Smooth muscle cell (in vitro differentiated cells): ENCODE results near the gene STK40. TPM values are rescaled to one million over a fixed set of nuclear protein-coding genes. Genes with fewer than 3 reads are reported as not detected.

Source experiments
- DNase-seq: peaks from one replicate; lab custom pipeline; 2025; ENCODE audit not compliant: unreplicated experiment; lab: John Stamatoyannopoulos, UW
- H2AFZ ChIP-seq: fragments of 200-600 bp; sonication (generic); 2 replicates; pipeline ENCODE4 v1.6.0; 2016; ENCODE audit warnings: antibody characterized with exemption, low read depth, mild to moderate bottlenecking
- H3F3A ChIP-seq: fragments of 200-600 bp; sonication (generic); 2 replicates; pipeline ENCODE4 v1.6.0; 2017; ENCODE audit warnings: antibody characterized with exemption, low read depth
- H3K27ac ChIP-seq: fragments of 200-600 bp; sonication (generic); 2 replicates; pipeline ENCODE4 v1.5.1; 2016; ENCODE audit warnings: low read depth, mild to moderate bottlenecking
- H3K27me3 ChIP-seq: fragments of 200-600 bp; sonication (generic); 2 replicates; pipeline ENCODE4 v1.6.1; 2016; ENCODE audit warnings: low read depth, mild to moderate bottlenecking
- H3K36me3 ChIP-seq: fragments of 200-600 bp; sonication (generic); 2 replicates; pipeline ENCODE4 v1.5.1; 2016; ENCODE audit warnings: low read depth
- H3K4me1 ChIP-seq: fragments of 200-600 bp; sonication (generic); 2 replicates; pipeline ENCODE4 v1.5.1; 2016; ENCODE audit warnings: low read depth
- H3K4me2 ChIP-seq: fragments of 200-600 bp; sonication (generic); 2 replicates; pipeline ENCODE4 v1.6.0; 2016; ENCODE audit warnings: mild to moderate bottlenecking
- H3K4me3 ChIP-seq: fragments of 200-600 bp; sonication (generic); 2 replicates; pipeline ENCODE4 v1.5.1; 2016; ENCODE audit warnings: mild to moderate bottlenecking
- H3K79me2 ChIP-seq: fragments of 200-600 bp; sonication (generic); 2 replicates; pipeline ENCODE4 v1.6.0; 2016; ENCODE audit warnings: low read depth, mild to moderate bottlenecking
- H3K9ac ChIP-seq: fragments of 200-600 bp; sonication (generic); 2 replicates; pipeline ENCODE4 v1.6.0; 2016; ENCODE audit warnings: low read depth
- H3K9me3 ChIP-seq: fragments of 200-600 bp; sonication (generic); replicated peaks from 2 replicates; pipeline ENCODE4 v1.5.1; 2016; ENCODE audit warnings: low read depth
- H4K20me1 ChIP-seq: fragments of 200-600 bp; sonication (generic); 2 replicates; pipeline ENCODE4 v1.6.0; 2016; ENCODE audit warnings: low read depth
- CTCF ChIP-seq: fragments of 200-600 bp; sonication (generic); IDR thresholded peaks from 2 replicates; pipeline ENCODE4 v1.5.1; 2017; ENCODE audit warnings: borderline replicate concordance, mild to moderate bottlenecking, antibody characterized with exemption; ENCODE audit not compliant: insufficient read depth, poor library complexity, severe bottlenecking
- WGBS: methylation state at CpG from one replicate; pipeline ENCODE4 v1.1.7; 2016; ENCODE audit warnings: low lambda C conversion rate; 5-methylcytosine and 5-hydroxymethylcytosine counted together
- polyA plus RNA-seq: library from polyadenylated mRNA; unstranded; fragments of >200 nt; fragmentation: Nextera tagmentation; extraction: Ambion mirVana; gene quantifications from 2 replicates; pipeline ENCODE4 v1.2.1, GENCODE V29; 2016
- total RNA-seq: library from RNA; depleted of rRNA; stranded (reverse); fragments of >200 nt; gene quantifications from 2 replicates; pipeline ENCODE4 v1.2.3, GENCODE V29; 2014

STK40 gene
- total and polyA plus RNA-seq, 2 experiments from 2014 or later, result 8.4 to 18.8 TPM

GRCh38 chr1:36321119-36321951, 64.4 kb downstream of the STK40 start:
- DNase-seq, result peak; percentile 75
- Histone ChIP-seq H3K36me3 (no peaks in the 10 kb centered on the region), H4K20me1 (peaks cover 16% of the 10 kb centered on the region), H2AFZ (no peak overlapping the region), H3K27ac (peak overlapping the region; percentile 83), H3K4me2 (peak overlapping the region; percentile 97), H3K27me3 (no peaks in the 10 kb centered on the region), H3K4me1 (peaks cover 27% of the 10 kb centered on the region), H3K9ac (no peak overlapping the region), H3K9me3 (no peaks in the 10 kb centered on the region), H3F3A (peaks cover 18% of the 10 kb centered on the region), H3K79me2 (peaks cover 3% of the 10 kb centered on the region), H3K4me3 (peak overlapping the region; percentile 83)
- TF ChIP-seq CTCF, result no peak
- 4% methylated on average over 56 of the region's 59 CpGs for WGBS

- Histone ChIP-seq H3K27me3 (no peaks in the 10 kb centered on the region), H3K27ac (peak overlapping the region; percentile 83), H3K4me3 (peak overlapping the region; percentile 83), H4K20me1 (peaks cover 16% of the 10 kb centered on the region), H3K79me2 (peaks cover 3% of the 10 kb centered on the region), H3F3A (peaks cover 18% of the 10 kb centered on the region), H3K4me2 (peak overlapping the region; percentile 97), H3K36me3 (no peaks in the 10 kb centered on the region), H2AFZ (no peak overlapping the region), H3K4me1 (peaks cover 27% of the 10 kb centered on the region), H3K9ac (no peak overlapping the region), H3K9me3 (no peaks in the 10 kb centered on the region)
- no peak for DNase-seq
- WGBS, result 9% methylated on average over 23 of the region's 23 CpGs
- no peak for TF ChIP-seq CTCF
Observed at GRCh38 chr1:36320767-36321118, 65.0 kb downstream of the STK40 start.

- H3K79me2 ChIP-seq, result peaks cover 3% of the 10 kb centered on the region
- H3K9ac ChIP-seq, result no peak overlapping the region
- no peak overlapping the region for H2AFZ ChIP-seq
- H3K36me3 ChIP-seq, result no peaks in the 10 kb centered on the region
- no peak overlapping the region for H3K27ac ChIP-seq
- 56% methylated on average over 16 of the region's 16 CpGs for WGBS
- no peak for DNase-seq
- no peaks in the 10 kb centered on the region for H3K9me3 ChIP-seq
- H3K4me1 ChIP-seq, result peaks cover 27% of the 10 kb centered on the region
- peaks cover 16% of the 10 kb centered on the region for H4K20me1 ChIP-seq
- H3K27me3 ChIP-seq, result no peaks in the 10 kb centered on the region
- TF ChIP-seq CTCF, result no peak
- H3K4me3 ChIP-seq, result peak overlapping the region; percentile 83
- peaks cover 18% of the 10 kb centered on the region for H3F3A ChIP-seq
- peak overlapping the region; percentile 97 for H3K4me2 ChIP-seq
Observed at GRCh38 chr1:36320291-36320761, 65.4 kb downstream of the STK40 start.
